Measurements from ENCODE around the gene NSMCE1.

NSMCE1 gene

DNA sequence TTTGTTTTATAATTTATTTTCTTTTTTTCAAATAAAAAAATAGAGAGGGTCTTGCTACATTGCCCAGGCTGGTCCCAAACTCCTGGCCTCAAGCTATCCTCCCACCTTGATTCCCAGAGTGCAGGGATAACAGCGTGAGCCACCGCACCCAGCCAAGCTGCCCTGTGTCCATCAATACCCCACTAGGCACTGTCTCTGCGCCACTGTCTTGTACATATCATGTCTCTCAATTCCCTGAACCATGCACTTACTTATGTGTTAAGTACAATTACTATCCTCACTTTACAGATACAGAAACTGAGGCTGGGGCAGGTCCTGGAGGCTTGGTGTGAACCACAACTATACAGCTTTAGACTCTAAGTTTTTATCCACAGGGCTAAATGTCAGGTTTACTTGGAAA lies 11.7 kb downstream of the NSMCE1 start:
- Histone ChIP-seq H3K4me3 (ENCODE audit: low read length) (no peak overlapping the region), H3K36me3 (replicated peaks; ENCODE audit: insufficient read depth, low read length) (no peaks in the 10 kb centered on the region), H2AFZ (ENCODE audit: low read length) (no peak overlapping the region), H3F3A (ENCODE audit: insufficient read depth, low read length) (peaks cover 13% of the 10 kb centered on the region), H3K9me2 (replicated peaks; ENCODE audit: insufficient read depth, low read length) (no peaks in the 10 kb centered on the region), H3K4me2 (ENCODE audit: low read depth, low read length) (no peak overlapping the region), H3K27ac (ENCODE audit: low read length) (no peak overlapping the region), H3K9ac (ENCODE audit: low read length) (no peak overlapping the region), H3K79me2 (ENCODE audit: low read length) (no peaks in the 10 kb centered on the region), H3K9me3 (replicated peaks; ENCODE audit: insufficient read depth, low read length) (no peaks in the 10 kb centered on the region), H3K4me1 (ENCODE audit: low read length) (peaks cover 17% of the 10 kb centered on the region), H3K27me3 (replicated peaks; ENCODE audit: insufficient read depth, low read length) (no peaks in the 10 kb centered on the region), H4K20me1 (ENCODE audit: insufficient read depth, low read length) (no peaks in the 10 kb centered on the region)
- TF ChIP-seq EZH2phosphoT487 (IDR thresholded peaks at IDR 0.05; ENCODE audit: low read length) (no peak), CTCF (IDR thresholded peaks at IDR 0.05; ENCODE audit: low read length) (no peak), EZH2 (optimal IDR thresholded peaks at IDR 0.05; ENCODE audit: low read depth, low read length) (no peak)
- no peak for DNase-seq

DNA sequence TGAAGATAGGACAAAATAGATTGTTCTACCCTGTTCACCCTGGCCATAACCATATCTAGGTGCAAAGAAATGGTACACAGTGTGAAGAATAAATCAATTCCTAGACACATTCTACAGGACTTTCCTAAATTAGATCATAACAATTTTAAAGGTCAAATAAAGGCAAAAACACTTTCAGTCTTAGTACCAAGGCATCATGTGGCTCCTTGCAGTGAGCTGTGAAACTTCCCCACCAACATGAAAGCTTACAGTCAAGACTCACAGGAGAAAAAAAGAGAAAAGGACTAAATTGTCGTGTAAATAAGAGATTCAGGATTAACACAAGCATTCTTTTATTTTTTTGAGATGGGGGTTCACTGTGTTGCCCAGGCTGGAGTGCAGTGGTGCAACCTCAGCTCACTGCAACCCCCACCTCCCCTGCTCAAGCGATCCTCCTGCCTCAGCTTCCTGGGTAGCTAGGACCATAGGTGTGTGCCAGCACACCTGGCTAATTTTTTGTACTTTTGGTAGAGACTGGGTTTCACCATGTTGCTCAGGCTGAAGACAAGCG lies 14.2 kb downstream of the NSMCE1 start:
- Histone ChIP-seq H3K4me1 (ENCODE audit: low read length) (peaks cover 17% of the 10 kb centered on the region), H3F3A (ENCODE audit: insufficient read depth, low read length) (peaks cover 13% of the 10 kb centered on the region), H3K9me2 (replicated peaks; ENCODE audit: insufficient read depth, low read length) (no peaks in the 10 kb centered on the region), H3K9me3 (replicated peaks; ENCODE audit: insufficient read depth, low read length) (no peaks in the 10 kb centered on the region), H3K79me2 (ENCODE audit: low read length) (no peaks in the 10 kb centered on the region), H3K4me2 (ENCODE audit: low read depth, low read length) (peak overlapping the region; percentile 52; the same call in 1 of the 2 replicates), H3K27ac (ENCODE audit: low read length) (peak overlapping the region; percentile 64; the same call in 1 of the 2 replicates), H3K9ac (ENCODE audit: low read length) (no peak overlapping the region), H3K27me3 (replicated peaks; ENCODE audit: insufficient read depth, low read length) (no peaks in the 10 kb centered on the region), H3K36me3 (replicated peaks; ENCODE audit: insufficient read depth, low read length) (no peaks in the 10 kb centered on the region), H2AFZ (ENCODE audit: low read length) (no peak overlapping the region; the same call in 1 of the 2 replicates), H3K4me3 (ENCODE audit: low read length) (no peak overlapping the region), H4K20me1 (ENCODE audit: insufficient read depth, low read length) (no peaks in the 10 kb centered on the region)
- TF ChIP-seq CTCF (IDR thresholded peaks at IDR 0.05; ENCODE audit: low read length) (no peak), EZH2phosphoT487 (IDR thresholded peaks at IDR 0.05; ENCODE audit: low read length) (no peak), EZH2 (optimal IDR thresholded peaks at IDR 0.05; ENCODE audit: low read depth, low read length) (no peak)
- DNase-seq, result peak; percentile 70

DNA sequence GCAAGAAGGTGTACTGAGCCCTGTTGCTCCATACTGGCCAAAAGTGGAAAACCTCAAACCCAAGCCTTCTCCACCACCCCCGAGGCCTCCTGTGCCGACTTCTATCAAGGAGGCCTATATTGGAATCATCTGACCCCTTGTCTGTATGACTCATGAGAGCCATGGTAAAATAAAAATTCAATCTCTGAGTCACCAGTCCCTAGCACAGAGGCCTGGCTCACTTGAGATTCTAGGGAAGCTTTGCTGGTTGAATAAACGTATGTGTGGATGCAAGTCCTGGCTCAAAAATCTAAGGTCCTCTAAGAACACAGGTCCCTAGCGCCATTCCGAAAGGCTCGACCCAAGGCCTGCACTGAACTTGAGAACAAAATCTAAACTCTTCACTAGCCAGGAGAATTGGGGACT lies 15.0 kb downstream of the NSMCE1 start:
- H4K20me1 ChIP-seq (ENCODE audit: insufficient read depth, low read length), result no peaks in the 10 kb centered on the region
- H3K4me3 ChIP-seq (ENCODE audit: low read length), result no peak overlapping the region
- peaks cover 17% of the 10 kb centered on the region for H3K4me1 ChIP-seq (ENCODE audit: low read length)
- H3K4me2 ChIP-seq (ENCODE audit: low read depth, low read length), result no peak overlapping the region
- TF ChIP-seq EZH2 (optimal IDR thresholded peaks at IDR 0.05; ENCODE audit: low read depth, low read length) (no peak), EZH2phosphoT487 (IDR thresholded peaks at IDR 0.05; ENCODE audit: low read length) (no peak), CTCF (IDR thresholded peaks at IDR 0.05; ENCODE audit: low read length) (no peak)
- no peaks in the 10 kb centered on the region for H3K79me2 ChIP-seq (ENCODE audit: low read length)
- H3K27me3 ChIP-seq (replicated peaks; ENCODE audit: insufficient read depth, low read length), result no peaks in the 10 kb centered on the region
- H3K9me3 ChIP-seq (replicated peaks; ENCODE audit: insufficient read depth, low read length), result no peaks in the 10 kb centered on the region
- H3F3A ChIP-seq (ENCODE audit: insufficient read depth, low read length), result peaks cover 13% of the 10 kb centered on the region
- no peaks in the 10 kb centered on the region for H3K9me2 ChIP-seq (replicated peaks; ENCODE audit: insufficient read depth, low read length)
- no peak overlapping the region for H3K9ac ChIP-seq (ENCODE audit: low read length)
- DNase-seq, result no peak
- no peak overlapping the region for H3K27ac ChIP-seq (ENCODE audit: low read length)
- H3K36me3 ChIP-seq (replicated peaks; ENCODE audit: insufficient read depth, low read length), result no peaks in the 10 kb centered on the region
- no peak overlapping the region for H2AFZ ChIP-seq (ENCODE audit: low read length)
